Right atrium auricular region (tissue), 2 donors: ENCODE measurements around the gene FBN2. TPM values are rescaled to one million over a fixed set of nuclear protein-coding genes. Genes with fewer than 3 reads are reported as not detected.

Experiments
- DNase-seq: peaks from one replicate; pipeline ENCODE4 v3.0.0-alpha.2; 2019; ENCODE audit warnings: low spot score
- H3K27ac ChIP-seq, 2 donors: fragments of 200-600 bp; sonication (generic); 1 replicate in 1 of 2; 2 replicates in 1 of 2; pipeline ENCODE4 v1.5.1; 2016 to 2019
- H3K27me3 ChIP-seq, 2 donors: fragments of 200-600 bp; sonication (generic); one replicate each; pipeline versions ENCODE4 v1.5.1 to v1.6.0; 2017 to 2019
- H3K36me3 ChIP-seq: fragments of 200-600 bp; sonication (generic); one replicate; pipeline ENCODE4 v1.5.1; 2016
- H3K4me1 ChIP-seq, 2 donors: fragments of 200-600 bp; sonication (generic); one replicate each; pipeline versions ENCODE4 v1.5.1 to v1.6.0; 2017 to 2019
- H3K4me3 ChIP-seq, 2 donors: fragments of 200-600 bp; sonication (generic); 1 replicate in 1 of 2; 2 replicates in 1 of 2; pipeline ENCODE4 v1.5.1; 2017 to 2019; ENCODE audit warnings: mild to moderate bottlenecking in 1 of 2, moderate library complexity in 1 of 2
- H3K9me3 ChIP-seq, 2 donors: fragments of 200-600 bp; sonication (generic); one replicate each; pipeline ENCODE4 v1.5.1; 2019
- CTCF ChIP-seq, 2 donors: fragments of 200-600 bp; sonication (generic); IDR thresholded peaks; one replicate each; pipeline ENCODE4 v1.5.1; 2019; ENCODE audit warnings: antibody characterized with exemption in 2 of 2
- total RNA-seq, 2 donors: library from RNA; depleted of rRNA; stranded (reverse); fragments of >200 nt; gene quantifications; one replicate each; pipeline ENCODE4 v1.1.0, GENCODE V29; 2016

The FBN2 gene
- total RNA-seq, 2 donors from 2014 or later: 1.1 to 4.6 TPM

GRCh38 chr5:128335339-128335738, 202.7 kb downstream of the FBN2 start:
- H3K27ac ChIP-seq: no peak overlapping the region
- H3K36me3 ChIP-seq: no peaks in the 10 kb centered on the region
- TF ChIP-seq CTCF (IDR thresholded peaks at IDR 0.05): no peak
- H3K4me3 ChIP-seq: no peak overlapping the region
- H3K27me3 ChIP-seq: no peaks in the 10 kb centered on the region
- peaks cover 0 to 7% of the 10 kb centered on the region in 2 donors for H3K4me1 ChIP-seq
- no peaks in the 10 kb centered on the region for H3K9me3 ChIP-seq
- DNase-seq: no peak

- Histone ChIP-seq H3K36me3 (no peaks in the 10 kb centered on the region), H3K9me3 (no peaks in the 10 kb centered on the region), H3K4me3 (no peak overlapping the region), H3K27ac (no peak overlapping the region), H3K4me1 (peaks cover 0 to 4% of the 10 kb centered on the region in 2 donors), H3K27me3 (no peaks in the 10 kb centered on the region)
- DNase-seq: no peak
- TF ChIP-seq CTCF (IDR thresholded peaks at IDR 0.05): no peak
These were observed 203.9 kb downstream of the FBN2 start for GRCh38 chr5:128334010-128334716.

GRCh38 chr5:128331261-128331660, 206.8 kb downstream of the FBN2 start:
- Histone ChIP-seq H3K27ac (no peak overlapping the region), H3K27me3 (no peaks in the 10 kb centered on the region), H3K36me3 (no peaks in the 10 kb centered on the region), H3K4me1 (peaks cover 0 to 10% of the 10 kb centered on the region in 2 donors), H3K4me3 (no peak overlapping the region), H3K9me3 (no peaks in the 10 kb centered on the region)
- no peak for TF ChIP-seq CTCF (IDR thresholded peaks at IDR 0.05)
- no peak for DNase-seq

GRCh38 chr5:128329386-128329939, 208.6 kb downstream of the FBN2 start:
- no peaks in the 10 kb centered on the region for H3K36me3 ChIP-seq

GRCh38 chr5:128328446-128328845, 209.6 kb downstream of the FBN2 start:
- Histone ChIP-seq H3K27me3 (no peaks in the 10 kb centered on the region), H3K27ac (no peak overlapping the region), H3K9me3 (no peaks in the 10 kb centered on the region), H3K4me3 (no peak overlapping the region), H3K36me3 (no peaks in the 10 kb centered on the region), H3K4me1 (peaks cover 0 to 10% of the 10 kb centered on the region in 2 donors)
- DNase-seq: no peak
- TF ChIP-seq CTCF (IDR thresholded peaks at IDR 0.05): no peak

More at GRCh38 chr5:128329386-128329939, 208.6 kb downstream of the FBN2 start:
- Histone ChIP-seq H3K4me1 (peaks cover 0 to 10% of the 10 kb centered on the region in 2 donors), H3K9me3 (no peaks in the 10 kb centered on the region), H3K27ac (no peak overlapping the region), H3K27me3 (no peaks in the 10 kb centered on the region), H3K4me3 (no peak overlapping the region)
- no peak for TF ChIP-seq CTCF (IDR thresholded peaks at IDR 0.05)
- no peak for DNase-seq
